Parathyroid adenoma (tissue), 2 donors: Measurements from ENCODE around the gene MYOG.

Source experiments
- H2AFZ ChIP-seq: fragments of 300-600 bp; sonication (generic); one replicate; pipeline ENCODE4 v1.7.0; 2017; ENCODE audit warnings: antibody characterized with exemption, mild to moderate bottlenecking
- H3K27ac ChIP-seq: fragments of 300-600 bp; sonication (generic); one replicate; pipeline ENCODE4 v1.7.0; 2017
- H3K27me3 ChIP-seq: fragments of 300-600 bp; sonication (generic); one replicate; pipeline ENCODE4 v1.7.0; 2017; ENCODE audit warnings: low read length; ENCODE audit not compliant: control insufficient read depth, insufficient read depth
- H3K36me3 ChIP-seq: fragments of 300-600 bp; sonication (generic); one replicate; pipeline ENCODE4 v1.7.0; 2017; ENCODE audit warnings: low read length; ENCODE audit not compliant: control insufficient read depth, insufficient read depth
- H3K4me1 ChIP-seq: fragments of 300-600 bp; sonication (generic); one replicate; pipeline ENCODE4 v1.7.0; 2017; ENCODE audit warnings: control low read depth
- H3K4me2 ChIP-seq: fragments of 300-600 bp; sonication (generic); one replicate; pipeline ENCODE4 v1.7.0; 2017; ENCODE audit warnings: low read length
- H3K4me3 ChIP-seq: fragments of 300-600 bp; sonication (generic); one replicate; pipeline ENCODE4 v1.7.0; 2017; ENCODE audit warnings: low read depth, low read length
- H3K79me2 ChIP-seq: fragments of 300-600 bp; sonication (generic); one replicate; pipeline ENCODE4 v1.7.0; 2017; ENCODE audit warnings: control low read depth
- H3K9ac ChIP-seq: fragments of 300-600 bp; sonication (generic); one replicate; pipeline ENCODE4 v1.7.0; 2017; ENCODE audit warnings: mild to moderate bottlenecking
- H3K9me3 ChIP-seq: fragments of 300-600 bp; sonication (generic); one replicate; pipeline ENCODE4 v1.7.0; 2017; ENCODE audit warnings: low read length; ENCODE audit not compliant: control insufficient read depth
- CTCF ChIP-seq: fragments of 300-600 bp; sonication (generic); IDR thresholded peaks from one replicate; pipeline ENCODE4 v1.7.0; 2017; ENCODE audit warnings: antibody characterized with exemption, mild to moderate bottlenecking
- donor health status: primary hyperparathyroidism.

Gene MYOG

GRCh38 chr1:203085528-203086406 lies at the start of gene MYOG:
Gene MYOG, minus strand, starts transcription at chr1:203086012. Its CDS starts 51 bp downstream, at chr1:203085961.
- Histone ChIP-seq H3K79me2 (no peaks in the 10 kb centered on the region), H2AFZ (no peak within 1 kb of the TSS), H3K27ac (no peak within 1 kb of the TSS), H3K27me3 (no peaks in the 10 kb centered on the region), H3K36me3 (no peaks in the 10 kb centered on the region), H3K9ac (no peak within 1 kb of the TSS), H3K4me1 (no peaks in the 10 kb centered on the region), H3K4me3 (no peak within 1 kb of the TSS), H3K9me3 (no peaks in the 10 kb centered on the region), H3K4me2 (no peak within 1 kb of the TSS)
- TF ChIP-seq CTCF, result no peak

GRCh38 chr1:203133970-203134725 lies 48.3 kb upstream of the MYOG start:
- Histone ChIP-seq H3K79me2 (peaks cover 2% of the 10 kb centered on the region), H3K27me3 (no peaks in the 10 kb centered on the region), H3K36me3 (no peaks in the 10 kb centered on the region), H3K9ac (no peak overlapping the region), H2AFZ (peak overlapping the region; percentile 33), H3K9me3 (no peaks in the 10 kb centered on the region), H3K4me3 (no peak overlapping the region), H3K27ac (peak overlapping the region; percentile 33), H3K4me2 (no peak overlapping the region), H3K4me1 (peaks cover 9% of the 10 kb centered on the region)
- no peak for TF ChIP-seq CTCF

- Histone ChIP-seq H3K4me1 (peaks cover 10% of the 10 kb centered on the region), H3K9me3 (no peaks in the 10 kb centered on the region), H2AFZ (no peak overlapping the region), H3K4me3 (no peak overlapping the region), H3K27ac (no peak overlapping the region), H3K9ac (no peak overlapping the region), H3K4me2 (no peak overlapping the region), H3K36me3 (no peaks in the 10 kb centered on the region), H3K79me2 (peaks cover 1% of the 10 kb centered on the region), H3K27me3 (no peaks in the 10 kb centered on the region)
- TF ChIP-seq CTCF, result no peak
These were observed 45.9 kb upstream of the MYOG start for GRCh38 chr1:203131548-203132200.

GRCh38 chr1:203130358-203130985 lies 44.7 kb upstream of the MYOG start:
- H3K4me2 ChIP-seq, result peak overlapping the region; percentile 0
- H3K9ac ChIP-seq, result no peak overlapping the region
- H3K4me3 ChIP-seq, result no peak overlapping the region
- H3K27me3 ChIP-seq, result no peaks in the 10 kb centered on the region
- no peak overlapping the region for H3K27ac ChIP-seq
- H3K79me2 ChIP-seq, result no peaks in the 10 kb centered on the region
- no peaks in the 10 kb centered on the region for H3K36me3 ChIP-seq
- H2AFZ ChIP-seq, result no peak overlapping the region
- TF ChIP-seq CTCF, result no peak
- no peaks in the 10 kb centered on the region for H3K9me3 ChIP-seq
- H3K4me1 ChIP-seq, result peaks cover 13% of the 10 kb centered on the region
